HepG2 (cell line): ENCODE measurements around the gene CTXN1. TPM values are rescaled to one million over a fixed set of nuclear protein-coding genes. Genes with fewer than 3 reads are reported as not detected.
A peak's percentile ranks its signal among the peaks of the same experiment; 100 is the strongest.

Experiments used
- ATAC-seq: fragments of 200-7000 bp; cut with Tn5 transposase; 3 replicates; pipeline ENCODE4 v1.9.1; 2020; ENCODE audit warnings: mild to moderate bottlenecking, moderate library complexity
- BruUV-seq: library from RNA; stranded (reverse); fragments of 400-500 nt; replicated peaks from 2 replicates; lab custom pipeline; 2021; lab: Mats Ljungman, UMichigan
- CTCF ChIA-PET: fragments of 300-600 bp; formaldehyde crosslinking; extraction: SDS; loops from one replicate; lab custom pipeline; 2021; ENCODE audit warnings: low total read pairs, inconsistent platforms, low intra/inter-chr PET ratio; lab: Yijun Ruan, JAX
- POLR2A ChIA-PET: fragments of 350-600 bp; sonication (Branson Sonifier 250); formaldehyde crosslinking; loops from one replicate; lab custom pipeline; 2020; ENCODE audit warnings: antibody characterized with exemption, inconsistent platforms; lab: Yijun Ruan, JAX
- DNase-seq: peaks from one replicate; pipeline ENCODE4 v3.0.0-alpha.2; 2015; ENCODE audit warnings: low spot score
- FAIRE-seq: peaks from 3 replicates; lab custom pipeline; 2011; peaks lifted over from hg19 to GRCh38; lab: Jason Lieb, UNC
- H2AFZ ChIP-seq: one replicate; pipeline ENCODE4 v1.6.1; 2011; ENCODE audit warnings: low read length, inconsistent platforms
- H3K27ac ChIP-seq: fragments of 300-600 bp; 3 replicates; pipeline ENCODE4 v1.8.0; 2011; ENCODE audit warnings: mixed run types, mild to moderate bottlenecking, mixed read lengths, low read length, inconsistent platforms; ENCODE audit not compliant: insufficient read depth; ENCODE audit errors: extremely low read length
- H3K27me3 ChIP-seq, 2 experiments: fragments of 200-600 bp in 1 of 2; 2 replicates in 1 of 2; 3 replicates in 1 of 2; pipeline versions ENCODE4 v1.6.0 to v1.8.0; 2011; ENCODE audit warnings: low read length in 2 of 2, mild to moderate bottlenecking in 2 of 2, moderate library complexity in 2 of 2, inconsistent platforms in 1 of 2; ENCODE audit not compliant: insufficient read depth in 2 of 2, control insufficient read depth in 1 of 2
- H3K36me3 ChIP-seq, 2 experiments: fragments of 200-600 bp in 1 of 2; replicated peaks in 1 of 2; 2 replicates in 1 of 2; 3 replicates in 1 of 2; pipeline versions ENCODE4 v1.5.1 to v1.8.0; 2011; ENCODE audit warnings: low read length in 2 of 2, inconsistent platforms in 1 of 2; ENCODE audit not compliant: insufficient read depth in 2 of 2, control insufficient read depth in 1 of 2
- H3K4me1 ChIP-seq: 2 replicates; pipeline ENCODE4 v1.5.1; 2012; ENCODE audit warnings: low read length, inconsistent platforms; ENCODE audit not compliant: insufficient read depth
- H3K4me2 ChIP-seq: 2 replicates; pipeline ENCODE4 v1.6.0; 2011; ENCODE audit warnings: low read depth, low read length, inconsistent platforms
- H3K4me3 ChIP-seq, 3 experiments: fragments of 200-600 bp in 1 of 3; sonication (generic), shearing (Covaris generic) in 1 of 3; replicated peaks in 1 of 3; 2 replicates each; pipeline ENCODE4 v1.5.1; 2011 to 2016; ENCODE audit warnings: low read length in 3 of 3, inconsistent platforms in 2 of 3, low read depth in 2 of 3, mild to moderate bottlenecking in 2 of 3, control low read depth in 1 of 3, mixed read lengths in 1 of 3; ENCODE audit not compliant: insufficient read depth in 1 of 3
- H3K79me2 ChIP-seq: one replicate; pipeline ENCODE4 v1.6.1; 2011; ENCODE audit warnings: low read length, inconsistent platforms; ENCODE audit not compliant: insufficient read depth
- H3K9ac ChIP-seq: 2 replicates; pipeline ENCODE4 v1.6.0; 2011; ENCODE audit warnings: mild to moderate bottlenecking, low read depth, low read length, inconsistent platforms; ENCODE audit not compliant: insufficient read depth
- H3K9me3 ChIP-seq: 2 replicates; pipeline ENCODE4 v1.5.1; 2012; ENCODE audit warnings: mild to moderate bottlenecking, low read length
- H4K20me1 ChIP-seq: 2 replicates; pipeline ENCODE4 v1.6.0; 2011; ENCODE audit warnings: inconsistent platforms, mild to moderate bottlenecking, low read length, moderate library complexity; ENCODE audit not compliant: insufficient read depth
- ATF6 ChIP-seq: sonication (generic); formaldehyde crosslinking; conservative IDR thresholded peaks from 2 replicates; pipeline ENCODE4 v1.4.0; 2020; ENCODE audit warnings: missing genetic modification reagents
- CHD4 ChIP-seq: fragments of 200-600 bp; sonication (generic); IDR thresholded peaks from 2 replicates; pipeline ENCODE4 v1.7.0; 2017; ENCODE audit warnings: mild to moderate bottlenecking, low read length, borderline replicate concordance
- CREB1 ChIP-seq, 2 experiments: fragments of 450-650 bp in 1 of 2; IDR thresholded peaks; 2 replicates each; pipeline ENCODE4 v1.6.1; 2016 to 2017; ENCODE audit warnings: control low read depth in 1 of 2, mild to moderate bottlenecking in 1 of 2, missing compliant biosample characterization in 1 of 2, missing genetic modification characterization in 1 of 2
- DNMT3B ChIP-seq: conservative IDR thresholded peaks from 2 replicates; pipeline ENCODE4 v1.6.1; 2016; ENCODE audit warnings: missing biosample characterization, control low read depth
- JUNB ChIP-seq: sonication (generic); formaldehyde crosslinking; IDR thresholded peaks from 2 replicates; pipeline ENCODE4 v1.8.0; 2022; ENCODE audit warnings: missing genetic modification reagents, mild to moderate bottlenecking, borderline replicate concordance
- MYPOP ChIP-seq: sonication (generic); formaldehyde crosslinking; IDR thresholded peaks from 2 replicates; pipeline ENCODE4 v1.8.1; 2023; ENCODE audit warnings: mild to moderate bottlenecking, moderate library complexity, missing genetic modification reagents
- PCBP1 ChIP-seq: fragments of 200-400 bp; formaldehyde crosslinking; IDR thresholded peaks from 2 replicates; pipeline ENCODE4 v1.6.1; 2017; ENCODE audit warnings: mild to moderate bottlenecking, low read depth, low read length, borderline replicate concordance
- SALL2 ChIP-seq: sonication (generic); formaldehyde crosslinking; IDR thresholded peaks from 2 replicates; pipeline ENCODE4 v1.8.1; 2023; ENCODE audit warnings: mild to moderate bottlenecking, missing genetic modification reagents, inconsistent platforms
- TBP ChIP-seq: sonication (generic); formaldehyde crosslinking; IDR thresholded peaks from 2 replicates; pipeline ENCODE4 v1.5.0; 2020; ENCODE audit warnings: missing genetic modification reagents
- TRIM22 ChIP-seq: fragments of 450-650 bp; IDR thresholded peaks from 2 replicates; pipeline ENCODE4 v1.6.1; 2017
- TSC22D2 ChIP-seq: sonication (generic); formaldehyde crosslinking; IDR thresholded peaks from 2 replicates; pipeline ENCODE4 v1.5.1; 2020; ENCODE audit warnings: missing genetic modification reagents, mild to moderate bottlenecking, borderline replicate concordance
- ZFP36 ChIP-seq: fragments of 150-350 bp; IDR thresholded peaks from 2 replicates; pipeline ENCODE4 v1.6.1; 2018; ENCODE audit warnings: borderline replicate concordance, low read length, low read depth; ENCODE audit not compliant: partially characterized antibody
- ZNF274 ChIP-seq: sonication (generic); formaldehyde crosslinking; IDR thresholded peaks from 2 replicates; pipeline ENCODE4 v1.5.1; 2020; ENCODE audit warnings: mild to moderate bottlenecking, missing genetic modification reagents
- ZNF543 ChIP-seq: sonication (generic); formaldehyde crosslinking; IDR thresholded peaks from 2 replicates; pipeline ENCODE4 v1.4.0; 2020; ENCODE audit warnings: mild to moderate bottlenecking, missing genetic modification reagents
- ZNF574 ChIP-seq: sonication (generic); formaldehyde crosslinking; IDR thresholded peaks from 2 replicates; pipeline ENCODE4 v1.4.0; 2020; ENCODE audit warnings: missing genetic modification reagents
- ZNF75D ChIP-seq: sonication (generic); formaldehyde crosslinking; IDR thresholded peaks from 2 replicates; pipeline ENCODE4 v1.8.1; 2023; ENCODE audit warnings: missing genetic modification reagents, mild to moderate bottlenecking, borderline replicate concordance
- ZNF790 ChIP-seq: sonication (generic); formaldehyde crosslinking; IDR thresholded peaks from 2 replicates; pipeline ENCODE4 v1.8.0; 2022; ENCODE audit warnings: missing genetic modification reagents, mild to moderate bottlenecking, borderline replicate concordance
- WGBS: methylation state at CpG from one replicate; pipeline ENCODE4 v1.1.6; 2017; ENCODE audit warnings: low lambda C conversion rate; 5-methylcytosine and 5-hydroxymethylcytosine counted together
- in situ Hi-C: cut with HindIII; loops from 2 replicates; pipeline ENCODE4 v1.10.0; 2017; ENCODE audit warnings: low pct_unique_long_range_greater_than_20kb; ENCODE audit not compliant: extremely low pct_ligation_motif_present
- intact Hi-C: fragments of 100-400 bp; cut with micrococcal nuclease; formaldehyde crosslinking; loops from one replicate; pipeline ENCODE4 v1.10.0; 2022; ENCODE audit not compliant: unreplicated experiment
- polyA plus RNA-seq, 8 experiments: library from polyadenylated mRNA; depleted of rRNA in 3 of 8; stranded (reverse) in 7 of 8; unstranded in 1 of 8; fragments of >200 nt; fragmentation: Illumina TruSeq in 4 of 8; extraction: Trizol in 4 of 8; gene quantifications; 2 replicates each; pipeline versions ENCODE4 v1.2.1 to v1.2.3, GENCODE V29; 2011 to 2016; ENCODE audit warnings: low read depth in 4 of 8, missing spikeins in 1 of 8, mixed read lengths in 1 of 8; ENCODE audit not compliant: insufficient read depth in 1 of 8
- total RNA-seq, 5 experiments: library from RNA; depleted of rRNA; stranded (reverse); fragments of >200 nt; fragmentation: Illumina TruSeq; extraction: Trizol; gene quantifications; 2 replicates each; pipeline ENCODE4 v1.2.3, GENCODE V29; 2016; ENCODE audit warnings: low read depth in 1 of 5

CTXN1 gene
- total and polyA plus RNA-seq, 2 of the 13 experiments (the other 11 are each of a cell fraction or from before 2014, with no cell fraction given): 0.11 TPM; not detected in 1

GRCh38 chr19:7888145-7888825, 37.6 kb downstream of the CTXN1 start, which contains the start of gene LRRC8E:
LRRC8E (plus strand) TSS chr19:7888510; CDS start chr19:7895604, 7,094 bp downstream.
- Histone ChIP-seq H3K9me3 (no peaks in the 10 kb centered on the region), H3K9ac (peak within 1 kb of the TSS; percentile 86), H3K4me2 (peak within 1 kb of the TSS; percentile 88), H3K79me2 (peaks cover 7% of the 10 kb centered on the region), H3K36me3 (no peaks in the 10 kb centered on the region), H3K27ac (peak within 1 kb of the TSS; percentile 58), H4K20me1 (no peaks in the 10 kb centered on the region), H3K4me3 (peak within 1 kb of the TSS; percentile 82 to 93 (median 90)), H3K4me1 (peaks cover 66% of the 10 kb centered on the region), H3K27me3 (no peaks in the 10 kb centered on the region), H2AFZ (no peak within 1 kb of the TSS)
- ChIA-PET CTCF (no interaction called here), POLR2A (interaction anchor here (0.8 to 8.1 kb wide), 12 partner anchors 9 to 57 kb away, joined by 4 to 75 read pairs (median 6); partner anchors contain the start of genes MAP2K7, PRR36, SNAPC2 and TIMM44)
- BruUV-seq: no TSS peak
- WGBS: 4% methylated on average over 5 of the region's 53 CpGs
- intact Hi-C loops: no loop called here
- ATAC-seq (peak; percentile 94), DNase-seq (peak; percentile 59), FAIRE-seq (no peak)
- in situ Hi-C loops: no loop called here
- no peak for TF ChIP-seq SALL2 (CRISPR knock-in tag)
- TF ChIP-seq PCBP1: no peak
- no peak for TF ChIP-seq MYPOP (CRISPR knock-in tag)
- TF ChIP-seq ZFP36: no peak
- no peak for TF ChIP-seq TRIM22
- TF ChIP-seq DNMT3B (CRISPR knock-in tag): no peak
- TF ChIP-seq CREB1 (IDR thresholded peaks at IDR 0.05): no peak
- no peak for TF ChIP-seq CREB1 (CRISPR knock-in tag; IDR thresholded peaks at IDR 0.05)
- TF ChIP-seq CHD4: no peak
- TF ChIP-seq ATF6 (CRISPR knock-in tag): no peak
- TF ChIP-seq TBP (CRISPR knock-in tag): no peak
- TF ChIP-seq JUNB (CRISPR knock-in tag): no peak
- no peak for TF ChIP-seq TSC22D2
- no peak for TF ChIP-seq ZNF75D (CRISPR knock-in tag)
- TF ChIP-seq ZNF274 (CRISPR knock-in tag): peak; percentile 22; the same call in 1 of the 2 replicates
- no peak; the same call in 1 of the 2 replicates for TF ChIP-seq ZNF574
- 0 out of 2 replicates have a peak, but pooled peaks have one; percentile 68 for TF ChIP-seq ZNF543 (CRISPR knock-in tag)
- no peak for TF ChIP-seq ZNF790
